ENCODE measurements around the gene STAT5B.
"Not testable (repeated sequence)": the region's sequence is repeated elsewhere in the genome, so short reads cannot be mapped to it uniquely, and the experiment has no call there.

Gene STAT5B

GRCh38 chr17:42305543-42306384 is 29.6 kb upstream of the STAT5B start:
- DNase-seq: no peak

DNA sequence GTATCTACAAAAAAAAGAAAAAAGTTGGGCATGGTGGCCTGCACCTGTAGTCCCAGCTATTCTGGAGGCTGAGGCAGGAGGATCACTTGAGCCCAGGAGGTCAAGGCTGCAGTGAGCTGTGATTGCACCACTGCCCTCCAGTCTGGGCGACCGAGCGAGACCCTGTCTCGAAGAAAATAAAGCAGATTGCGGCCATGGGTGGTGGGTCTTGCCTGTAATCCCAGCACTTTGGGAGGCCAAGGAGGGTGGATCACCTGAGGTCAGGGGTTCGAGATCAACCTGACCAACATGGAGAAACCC is 28.8 kb upstream of the STAT5B start:
- DNase-seq: not testable (repeated sequence)

DNA sequence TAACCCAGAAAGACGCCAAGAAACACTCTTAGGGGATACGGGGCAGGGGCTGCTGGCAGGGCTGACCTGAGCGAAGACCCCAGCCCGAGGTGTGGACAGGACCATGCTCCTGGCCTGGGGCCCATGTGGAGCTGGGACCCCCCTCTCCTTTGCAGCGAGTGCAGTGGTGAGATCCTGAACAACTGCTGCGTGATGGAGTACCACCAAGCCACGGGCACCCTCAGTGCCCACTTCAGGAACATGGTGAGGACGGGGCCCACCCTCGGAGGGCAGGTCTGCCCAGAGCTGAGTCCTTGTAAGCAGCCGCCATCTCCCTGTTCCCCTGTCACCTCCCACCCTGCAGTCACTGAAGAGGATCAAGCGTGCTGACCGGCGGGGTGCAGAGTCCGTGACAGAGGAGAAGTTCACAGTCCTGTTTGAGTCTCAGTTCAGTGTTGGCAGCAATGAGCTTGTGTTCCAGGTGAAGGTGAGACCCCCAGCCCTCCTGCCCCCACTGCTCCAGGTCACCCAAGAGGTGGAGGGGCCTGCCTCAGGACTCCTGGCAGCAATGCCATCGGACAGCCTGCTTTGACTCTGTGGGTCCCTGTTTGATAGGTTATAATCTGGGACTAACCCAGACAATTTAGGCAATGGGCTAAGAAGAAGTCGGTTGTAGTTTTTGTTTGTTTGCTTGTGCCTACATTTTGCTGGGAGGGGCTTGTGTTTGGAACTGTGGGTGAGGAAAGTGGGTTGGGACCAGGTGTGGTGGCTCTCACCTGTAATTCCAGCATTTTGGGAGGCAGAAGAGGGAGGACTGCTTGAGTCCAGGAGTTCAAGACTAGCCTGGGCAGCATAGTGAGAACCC is 28.2 kb upstream of the STAT5B start:
- no peak for DNase-seq

- DNase-seq: no peak
Measured at GRCh38 chr17:42303694-42304093, 27.5 kb upstream of the STAT5B start.

DNA sequence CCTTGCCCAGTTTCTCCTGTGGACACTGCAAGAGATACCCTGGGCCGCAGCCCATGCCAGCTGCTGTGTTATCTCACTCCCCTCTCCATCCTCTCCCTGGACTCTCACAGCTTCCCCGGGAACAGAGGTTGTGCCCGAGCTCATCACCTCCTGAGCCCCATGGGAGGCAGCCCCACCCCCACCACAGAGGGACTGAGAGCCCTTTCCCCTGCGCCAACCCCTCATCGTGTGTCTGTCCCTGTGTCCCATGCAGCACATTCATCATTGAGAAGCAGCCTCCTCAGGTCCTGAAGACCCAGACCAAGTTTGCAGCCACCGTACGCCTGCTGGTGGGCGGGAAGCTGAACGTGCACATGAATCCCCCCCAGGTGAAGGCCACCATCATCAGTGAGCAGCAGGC is 24.8 kb upstream of the STAT5B start:
- DNase-seq: no peak

- DNase-seq: not testable (repeated sequence)
Measured at GRCh38 chr17:42299913-42300312, 23.7 kb upstream of the STAT5B start.

GRCh38 chr17:42299361-42299760 is 23.2 kb upstream of the STAT5B start:
- DNase-seq: not testable (repeated sequence)

- not testable (repeated sequence) for DNase-seq
Measured at GRCh38 chr17:42297775-42298174, 21.6 kb upstream of the STAT5B start.

DNA sequence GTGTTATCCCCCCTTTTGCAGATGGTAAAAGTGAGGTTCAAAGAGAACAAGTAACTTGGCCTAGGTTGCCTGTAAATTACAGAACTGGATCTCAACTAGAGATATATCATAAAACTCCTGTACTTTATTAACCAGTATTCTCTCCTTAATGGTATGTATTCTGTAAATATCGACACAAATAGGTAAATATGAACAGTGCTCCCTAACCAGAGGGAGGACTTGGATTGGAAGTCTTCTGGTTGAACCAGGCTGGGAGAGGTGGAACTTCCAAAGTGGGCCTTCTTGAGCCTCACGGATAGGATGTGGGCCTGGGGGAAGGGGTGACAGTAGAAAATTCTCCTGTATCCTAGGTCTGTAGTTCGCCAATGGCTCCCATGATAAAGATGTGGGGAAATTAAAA is 19.8 kb upstream of the STAT5B start:
- no peak for DNase-seq

DNA sequence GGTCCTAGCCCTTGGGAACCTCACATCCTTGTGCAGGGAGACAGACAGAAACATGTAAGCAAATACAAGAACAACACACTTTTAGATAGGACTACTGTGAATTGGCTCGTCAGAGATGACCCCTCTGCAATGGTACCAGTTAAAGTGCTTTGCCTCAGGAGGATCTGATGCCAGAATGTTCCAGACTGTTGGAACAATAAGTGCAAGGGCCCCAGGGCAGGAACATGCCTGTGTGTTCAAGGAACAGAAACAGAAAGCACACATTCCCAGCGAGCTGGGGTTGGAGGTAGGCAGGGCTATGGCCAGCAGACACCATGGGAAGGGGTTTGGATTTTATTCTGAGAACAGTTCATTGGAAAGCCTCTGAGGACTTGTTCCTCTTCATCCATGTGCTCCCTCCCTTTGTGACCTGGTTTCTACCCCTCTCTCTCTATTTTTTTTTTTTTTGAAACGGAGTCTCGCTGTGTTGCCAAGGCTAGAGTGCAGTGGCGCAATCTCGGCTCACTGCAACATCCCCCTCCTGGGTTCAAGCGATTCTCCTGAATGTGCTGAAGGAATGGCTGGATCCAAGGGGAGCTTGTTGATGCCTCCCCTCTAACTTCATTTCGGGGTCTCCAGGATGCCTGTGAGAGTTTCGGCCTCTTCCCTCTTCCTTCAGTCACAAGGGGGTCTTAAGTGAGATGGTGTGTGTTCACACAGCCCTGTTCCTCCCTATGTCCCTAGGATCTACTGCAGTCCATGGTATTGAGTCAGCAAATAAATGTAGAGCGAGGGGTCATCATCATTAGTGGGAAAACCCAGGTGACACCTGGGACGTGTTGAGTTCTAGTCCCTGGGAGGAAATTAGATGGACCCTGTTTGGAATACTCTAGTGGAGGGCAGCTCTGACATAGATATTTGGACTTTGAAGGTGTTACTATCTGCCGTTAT is 18.5 kb upstream of the STAT5B start:
- DNase-seq: no peak

GRCh38 chr17:42291129-42291528 is 14.9 kb upstream of the STAT5B start:
- DNase-seq: no peak

- no peak for DNase-seq
Measured at GRCh38 chr17:42290577-42290976, 14.4 kb upstream of the STAT5B start.

DNA sequence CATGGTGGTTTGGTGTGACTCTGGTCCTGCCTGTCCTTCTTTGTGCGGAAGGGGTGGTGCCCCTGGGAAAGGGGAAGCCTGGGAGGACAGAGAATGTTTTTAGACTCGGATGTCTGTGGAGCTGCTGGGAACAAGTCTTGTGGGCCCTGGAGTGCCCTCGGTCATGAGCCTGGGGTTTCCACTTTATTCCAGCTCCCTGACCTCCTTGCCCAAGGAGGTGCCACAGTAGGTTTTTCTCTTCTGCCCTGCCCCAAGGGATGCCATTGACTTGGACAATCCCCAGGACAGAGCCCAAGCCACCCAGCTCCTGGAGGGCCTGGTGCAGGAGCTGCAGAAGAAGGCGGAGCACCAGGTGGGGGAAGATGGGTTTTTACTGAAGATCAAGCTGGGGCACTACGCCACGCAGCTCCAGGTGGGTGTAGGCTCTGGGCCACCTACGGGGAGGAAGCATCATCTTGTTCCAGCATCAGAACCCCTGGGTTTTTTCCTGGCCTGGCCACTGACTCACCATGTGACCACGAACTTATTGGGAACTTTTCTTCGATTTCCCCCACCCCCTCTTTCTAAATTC is 13.5 kb upstream of the STAT5B start:
- no peak for DNase-seq

DNA sequence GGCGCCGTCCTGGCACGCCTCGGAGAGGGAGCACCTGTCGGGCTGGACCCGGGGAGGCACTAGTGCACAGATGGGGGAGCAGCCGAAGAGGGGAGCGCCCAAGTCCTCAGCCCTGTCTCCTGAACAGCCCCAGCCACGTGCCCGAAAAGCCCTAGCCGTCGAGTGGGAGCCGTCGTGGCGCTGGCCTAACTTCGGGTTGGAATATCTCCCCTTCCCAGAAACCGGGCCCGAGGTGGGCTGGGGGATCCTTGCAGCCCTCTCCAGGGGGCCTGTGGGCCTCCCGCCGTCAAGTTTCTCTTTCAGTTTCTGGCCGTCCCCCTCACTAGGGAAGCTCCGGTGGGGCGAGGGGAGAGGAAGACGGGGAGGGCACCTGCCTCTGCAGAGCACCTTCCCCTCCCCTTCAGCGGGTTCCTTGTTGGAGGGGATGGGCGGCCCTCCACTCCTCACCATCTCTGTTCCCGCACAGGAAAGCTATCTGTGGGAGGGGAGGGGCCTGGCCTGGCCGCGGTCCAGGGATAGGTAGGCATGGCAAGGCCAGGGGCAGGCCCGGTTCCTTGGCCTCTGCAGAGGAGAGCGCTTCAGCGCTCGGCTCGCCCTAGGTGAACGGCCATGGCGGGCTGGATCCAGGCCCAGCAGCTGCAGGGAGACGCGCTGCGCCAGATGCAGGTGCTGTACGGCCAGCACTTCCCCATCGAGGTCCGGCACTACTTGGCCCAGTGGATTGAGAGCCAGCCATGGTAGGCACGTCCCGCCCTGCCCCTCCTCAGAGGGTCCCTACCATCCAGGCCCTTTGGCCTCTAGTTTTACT is 12.8 kb upstream of the STAT5B start:
- peak; percentile 64 for DNase-seq

- peak; percentile 82 for DNase-seq
Measured at GRCh38 chr17:42287977-42288802, 12.0 kb upstream of the STAT5B start, which contains the start of gene STAT5A. Gene STAT5A (plus strand): TSS chr17:42288498. CDS start chr17:42289412, 914 bp downstream.

DNA sequence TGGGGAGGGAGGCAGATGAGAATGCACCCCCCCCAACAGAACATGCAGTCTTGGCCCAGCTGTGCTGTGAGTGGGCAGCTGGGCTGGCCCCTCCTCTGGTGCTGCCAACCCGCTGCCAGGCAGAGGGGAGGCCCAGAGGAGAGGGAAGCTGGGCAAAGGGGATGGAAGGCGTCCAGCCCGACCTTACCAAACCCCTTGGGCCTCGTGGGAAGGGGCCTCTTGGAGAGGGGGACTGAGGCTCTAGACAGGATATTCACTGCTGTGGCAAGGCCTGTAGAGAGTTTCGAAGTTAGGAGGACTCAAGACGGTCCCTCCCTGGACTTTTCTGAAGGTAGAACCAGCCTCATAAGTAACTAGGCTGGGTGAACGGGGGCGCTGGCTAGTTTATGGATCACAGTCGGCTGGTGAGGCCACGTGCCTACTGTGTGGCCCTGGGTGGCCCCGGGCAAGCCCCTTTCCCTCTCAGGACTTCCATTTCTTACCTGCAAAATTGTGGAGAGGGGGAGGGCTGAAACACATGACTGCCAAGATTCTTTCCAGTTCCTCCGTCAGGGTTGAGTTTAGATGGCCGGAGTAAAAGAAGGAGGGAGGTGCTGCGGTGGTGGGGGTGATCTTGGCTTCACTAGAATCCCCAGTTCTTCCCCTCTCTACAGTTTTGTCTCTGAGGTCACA is 11.2 kb upstream of the STAT5B start:
- DNase-seq: peak; percentile 63

- no peak for DNase-seq
Measured at GRCh38 chr17:42286411-42287221, 10.4 kb upstream of the STAT5B start.

DNA sequence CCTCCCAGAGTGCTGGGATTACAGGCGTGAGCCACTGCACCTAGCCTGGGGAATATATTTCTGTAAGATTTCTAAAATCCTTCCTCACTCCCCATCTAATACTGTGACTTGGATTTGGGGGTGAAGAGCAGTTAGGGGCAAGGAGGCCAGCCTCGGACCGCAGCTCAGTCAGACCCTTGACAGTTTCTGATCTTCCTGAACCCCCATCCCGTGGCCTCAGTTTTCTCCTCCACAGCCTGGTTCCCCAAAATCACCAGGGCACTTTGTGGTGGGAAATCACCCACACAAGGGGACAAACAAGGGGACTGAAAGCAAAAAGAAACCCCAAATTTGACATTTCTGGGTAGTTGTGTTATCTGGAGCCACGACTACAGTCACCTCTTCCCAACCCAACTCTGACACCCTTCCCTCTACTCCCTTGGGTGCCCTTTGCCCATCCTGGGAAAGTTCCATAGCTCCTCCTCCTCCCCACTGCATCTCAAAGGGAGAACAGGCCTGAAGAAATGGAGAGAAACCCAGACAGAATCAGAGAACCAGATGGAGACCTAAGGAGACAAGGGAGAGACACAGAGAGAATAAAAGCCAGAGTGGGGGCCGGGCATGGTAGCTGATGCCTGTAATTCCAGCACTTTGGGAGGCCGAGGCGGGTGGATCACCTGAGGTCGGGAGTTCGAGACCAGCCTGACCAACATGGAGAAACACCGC is 9.3 kb upstream of the STAT5B start:
- DNase-seq: no peak

DNA sequence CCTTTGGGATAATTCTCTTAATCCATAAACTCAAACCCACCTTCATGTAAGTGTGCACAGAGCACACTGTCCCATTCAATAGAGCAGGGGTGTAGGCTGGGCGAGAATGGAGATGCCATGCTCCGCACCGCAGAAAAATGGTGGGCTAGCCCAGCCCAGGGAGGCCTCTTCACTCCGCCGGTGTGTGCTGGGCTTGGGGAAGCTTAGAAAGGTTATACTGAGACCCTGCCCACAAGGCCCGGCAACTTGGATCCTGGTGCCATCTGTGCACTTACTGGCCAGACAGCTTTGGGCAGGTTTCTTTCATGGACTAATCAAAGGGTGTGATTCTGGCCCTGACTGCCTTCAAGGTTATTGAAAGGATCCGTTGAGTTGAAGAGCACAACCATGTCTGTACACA is 8.4 kb upstream of the STAT5B start:
- DNase-seq: no peak
